HepG2 (cell line): ENCODE measurements around the gene MORN5. TPM values are rescaled to one million over a fixed set of nuclear protein-coding genes. Genes with fewer than 3 reads are reported as not detected.
A peak's percentile ranks its signal among the peaks of the same experiment; 100 is the strongest.

Source experiments
- AGO1 ChIP-seq: fragments of 200-400 bp; formaldehyde crosslinking; IDR thresholded peaks from 2 replicates; pipeline ENCODE4 v1.6.1; 2017; ENCODE audit warnings: mild to moderate bottlenecking, low read depth, low read length, moderate library complexity; ENCODE audit not compliant: poor library complexity, severe bottlenecking
- CAMTA2 ChIP-seq: sonication (generic); formaldehyde crosslinking; IDR thresholded peaks from 2 replicates; pipeline ENCODE4 v1.4.0; 2020; ENCODE audit warnings: mild to moderate bottlenecking, missing genetic modification reagents, borderline replicate concordance
- CBX5 ChIP-seq: sonication (generic); formaldehyde crosslinking; IDR thresholded peaks from 2 replicates; pipeline ENCODE4 v1.4.0; 2020; ENCODE audit warnings: missing genetic modification reagents, borderline replicate concordance
- CEBPB ChIP-seq: IDR thresholded peaks from 2 replicates; pipeline ENCODE4 v1.6.1; 2011; ENCODE audit warnings: low read depth, low read length, improper control_type of control experiment, borderline replicate concordance
- DNMT3B ChIP-seq: conservative IDR thresholded peaks from 2 replicates; pipeline ENCODE4 v1.6.1; 2016; ENCODE audit warnings: missing biosample characterization, control low read depth
- ELF3 ChIP-seq: IDR thresholded peaks from 2 replicates; pipeline ENCODE4 v1.6.1; 2016; ENCODE audit warnings: missing genetic modification reagents, missing compliant biosample characterization
- FIP1L1 ChIP-seq: fragments of 200-400 bp; formaldehyde crosslinking; IDR thresholded peaks from 2 replicates; pipeline ENCODE4 v1.6.1; 2018; ENCODE audit warnings: low read depth, mild to moderate bottlenecking, low read length, moderate library complexity, borderline replicate concordance; ENCODE audit not compliant: insufficient read depth
- HOXA5 ChIP-seq: sonication (generic); formaldehyde crosslinking; IDR thresholded peaks from 2 replicates; pipeline ENCODE4 v1.4.0; 2020; ENCODE audit warnings: missing genetic modification reagents
- MEIS2 ChIP-seq: sonication (generic); formaldehyde crosslinking; IDR thresholded peaks from 2 replicates; pipeline ENCODE4 v1.9.0; 2021; ENCODE audit warnings: mild to moderate bottlenecking, missing genetic modification reagents
- NCOA2 ChIP-seq: sonication (generic); formaldehyde crosslinking; IDR thresholded peaks from 2 replicates; pipeline ENCODE4 v1.8.0; 2022; ENCODE audit warnings: inconsistent platforms
- POLR2A ChIP-seq, 2 experiments: IDR thresholded peaks; 2 replicates each; pipeline ENCODE4 v1.6.1; 2011; ENCODE audit warnings: low read depth in 2 of 2, low read length in 2 of 2, mild to moderate bottlenecking in 1 of 2, moderate library complexity in 1 of 2; ENCODE audit not compliant: insufficient read depth in 1 of 2
- PPARG ChIP-seq: conservative IDR thresholded peaks from 2 replicates; pipeline ENCODE4 v1.6.1; 2016; ENCODE audit warnings: missing biosample characterization, missing genetic modification reagents
- SALL1 ChIP-seq: sonication (generic); formaldehyde crosslinking; IDR thresholded peaks from 2 replicates; pipeline ENCODE4 v1.8.0; 2022; ENCODE audit warnings: mild to moderate bottlenecking, missing genetic modification reagents
- U2AF1 ChIP-seq: fragments of 200-400 bp; formaldehyde crosslinking; optimal IDR thresholded peaks from 2 replicates; pipeline ENCODE3; 2017; ENCODE audit warnings: mild to moderate bottlenecking, low read depth, low read length
- YEATS2 ChIP-seq: sonication (generic); formaldehyde crosslinking; IDR thresholded peaks from 2 replicates; pipeline ENCODE4 v1.4.0; 2020; ENCODE audit warnings: missing genetic modification reagents, borderline replicate concordance
- ZKSCAN8 ChIP-seq: IDR thresholded peaks from 2 replicates; pipeline ENCODE4 v1.6.1; 2016; ENCODE audit warnings: borderline replicate concordance, missing genetic modification reagents, missing compliant biosample characterization
- ZNF34 ChIP-seq: sonication (generic); formaldehyde crosslinking; IDR thresholded peaks from 2 replicates; pipeline ENCODE4 v1.4.0; 2020; ENCODE audit warnings: mild to moderate bottlenecking, missing genetic modification reagents, borderline replicate concordance
- ZNF530 ChIP-seq: sonication (generic); formaldehyde crosslinking; IDR thresholded peaks from 2 replicates; pipeline ENCODE4 v1.5.0; 2020; ENCODE audit warnings: low read depth, mild to moderate bottlenecking, missing genetic modification reagents
- ZSCAN25 ChIP-seq: sonication (generic); formaldehyde crosslinking; IDR thresholded peaks from 2 replicates; pipeline ENCODE4 v1.8.0; 2022; ENCODE audit warnings: mild to moderate bottlenecking, missing genetic modification reagents
- polyA plus RNA-seq, 8 experiments: library from polyadenylated mRNA; depleted of rRNA in 3 of 8; stranded (reverse) in 7 of 8; unstranded in 1 of 8; fragments of >200 nt; fragmentation: Illumina TruSeq in 4 of 8; extraction: Trizol in 4 of 8; gene quantifications; 2 replicates each; pipeline versions ENCODE4 v1.2.1 to v1.2.3, GENCODE V29; 2011 to 2016; ENCODE audit warnings: low read depth in 4 of 8, missing spikeins in 1 of 8, mixed read lengths in 1 of 8; ENCODE audit not compliant: insufficient read depth in 1 of 8
- total RNA-seq, 5 experiments: library from RNA; depleted of rRNA; stranded (reverse); fragments of >200 nt; fragmentation: Illumina TruSeq; extraction: Trizol; gene quantifications; 2 replicates each; pipeline ENCODE4 v1.2.3, GENCODE V29; 2016; ENCODE audit warnings: low read depth in 1 of 5
- TF ChIP-seq, protein P1 (sequence below): conservative IDR thresholded peaks from 2 replicates; pipeline ENCODE4 v1.6.1; 2018; ENCODE audit warnings: missing genetic modification reagents
- TF ChIP-seq, protein P2 (sequence below): IDR thresholded peaks from 2 replicates; pipeline ENCODE4 v1.6.1; 2016; ENCODE audit warnings: mild to moderate bottlenecking
- TF ChIP-seq, protein P3 (sequence below): IDR thresholded peaks from 2 replicates; pipeline ENCODE4 v1.6.1; 2018; ENCODE audit warnings: missing genetic modification reagents, mild to moderate bottlenecking, missing compliant biosample characterization
- TF ChIP-seq, protein P4 (sequence below): fragments of 450-650 bp; IDR thresholded peaks from 2 replicates; pipeline ENCODE4 v1.6.1; 2017
- TF ChIP-seq, protein P5 (sequence below): sonication (generic); formaldehyde crosslinking; IDR thresholded peaks from 2 replicates; pipeline ENCODE4 v1.8.0; 2022; ENCODE audit warnings: mild to moderate bottlenecking, missing genetic modification reagents, borderline replicate concordance

Gene MORN5
- total and polyA plus RNA-seq, 2 of the 13 experiments (the other 11 are each of a cell fraction or from before 2014, with no cell fraction given) = not detected

DNA sequence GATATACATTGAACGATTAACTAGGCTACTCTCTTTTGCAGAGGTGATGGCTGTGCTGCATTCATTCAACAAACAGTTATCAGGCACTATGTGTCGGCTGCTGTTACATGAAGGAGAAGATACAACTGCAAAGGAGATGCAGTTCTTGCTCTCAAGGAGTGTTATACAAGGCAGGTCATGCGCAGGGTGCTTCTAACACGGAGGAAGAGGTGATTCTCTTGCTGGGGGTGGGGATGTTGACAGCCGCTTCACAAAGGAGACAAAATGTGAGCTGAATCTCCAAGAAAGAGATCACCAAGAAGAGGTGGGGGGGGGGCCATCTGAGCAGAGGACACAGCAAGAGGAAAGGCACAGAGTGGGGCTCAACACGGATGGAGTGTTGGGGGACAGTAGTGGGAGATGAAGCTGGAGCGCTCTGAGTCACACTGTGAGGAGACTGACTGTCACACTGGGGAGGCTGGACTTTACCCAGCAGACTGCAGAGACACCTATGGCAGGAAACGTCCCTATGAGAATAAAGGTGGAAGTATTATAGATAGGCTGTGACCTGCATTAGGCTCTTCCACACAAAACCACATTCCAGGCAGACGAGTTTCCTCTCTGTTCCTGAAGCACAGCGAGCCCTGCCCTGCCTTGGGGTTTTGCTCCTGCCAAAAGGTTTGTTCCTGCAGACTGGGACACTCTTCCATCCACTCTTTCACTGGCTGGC is 21.0 kb upstream of the MORN5 start (continued):
- TF ChIP-seq ZSCAN25 (CRISPR knock-in tag) = no peak
- TF ChIP-seq, protein P1, sequence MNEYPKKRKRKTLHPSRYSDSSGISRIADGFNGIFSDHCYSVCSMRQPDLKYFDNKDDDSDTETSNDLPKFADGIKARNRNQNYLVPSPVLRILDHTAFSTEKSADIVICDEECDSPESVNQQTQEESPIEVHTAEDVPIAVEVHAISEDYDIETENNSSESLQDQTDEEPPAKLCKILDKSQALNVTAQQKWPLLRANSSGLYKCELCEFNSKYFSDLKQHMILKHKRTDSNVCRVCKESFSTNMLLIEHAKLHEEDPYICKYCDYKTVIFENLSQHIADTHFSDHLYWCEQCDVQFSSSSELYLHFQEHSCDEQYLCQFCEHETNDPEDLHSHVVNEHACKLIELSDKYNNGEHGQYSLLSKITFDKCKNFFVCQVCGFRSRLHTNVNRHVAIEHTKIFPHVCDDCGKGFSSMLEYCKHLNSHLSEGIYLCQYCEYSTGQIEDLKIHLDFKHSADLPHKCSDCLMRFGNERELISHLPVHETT (CRISPR knock-in tag) = no peak
- no peak for TF ChIP-seq PPARG (CRISPR knock-in tag)
- peak; percentile 66 for TF ChIP-seq SALL1 (CRISPR knock-in tag)
- no peak for TF ChIP-seq YEATS2
- TF ChIP-seq U2AF1 = no peak
- no peak for TF ChIP-seq FIP1L1
- TF ChIP-seq, protein P2, sequence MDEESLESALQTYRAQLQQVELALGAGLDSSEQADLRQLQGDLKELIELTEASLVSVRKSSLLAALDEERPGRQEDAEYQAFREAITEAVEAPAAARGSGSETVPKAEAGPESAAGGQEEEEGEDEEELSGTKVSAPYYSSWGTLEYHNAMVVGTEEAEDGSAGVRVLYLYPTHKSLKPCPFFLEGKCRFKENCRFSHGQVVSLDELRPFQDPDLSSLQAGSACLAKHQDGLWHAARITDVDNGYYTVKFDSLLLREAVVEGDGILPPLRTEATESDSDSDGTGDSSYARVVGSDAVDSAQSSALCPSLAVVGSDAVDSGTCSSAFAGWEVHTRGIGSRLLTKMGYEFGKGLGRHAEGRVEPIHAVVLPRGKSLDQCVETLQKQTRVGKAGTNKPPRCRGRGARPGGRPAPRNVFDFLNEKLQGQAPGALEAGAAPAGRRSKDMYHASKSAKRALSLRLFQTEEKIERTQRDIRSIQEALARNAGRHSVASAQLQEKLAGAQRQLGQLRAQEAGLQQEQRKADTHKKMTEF = no peak
- no peak for TF ChIP-seq ZNF34 (CRISPR knock-in tag)
- TF ChIP-seq CEBPB = no peak
- TF ChIP-seq NCOA2 (CRISPR knock-in tag) = no peak
- TF ChIP-seq, protein P3, sequence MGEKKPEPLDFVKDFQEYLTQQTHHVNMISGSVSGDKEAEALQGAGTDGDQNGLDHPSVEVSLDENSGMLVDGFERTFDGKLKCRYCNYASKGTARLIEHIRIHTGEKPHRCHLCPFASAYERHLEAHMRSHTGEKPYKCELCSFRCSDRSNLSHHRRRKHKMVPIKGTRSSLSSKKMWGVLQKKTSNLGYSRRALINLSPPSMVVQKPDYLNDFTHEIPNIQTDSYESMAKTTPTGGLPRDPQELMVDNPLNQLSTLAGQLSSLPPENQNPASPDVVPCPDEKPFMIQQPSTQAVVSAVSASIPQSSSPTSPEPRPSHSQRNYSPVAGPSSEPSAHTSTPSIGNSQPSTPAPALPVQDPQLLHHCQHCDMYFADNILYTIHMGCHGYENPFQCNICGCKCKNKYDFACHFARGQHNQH (CRISPR knock-in tag) = 0 out of 2 replicates have a peak, but pooled peaks have one; percentile 37
- TF ChIP-seq ZKSCAN8 (CRISPR knock-in tag) = no peak
- TF ChIP-seq, protein P4, sequence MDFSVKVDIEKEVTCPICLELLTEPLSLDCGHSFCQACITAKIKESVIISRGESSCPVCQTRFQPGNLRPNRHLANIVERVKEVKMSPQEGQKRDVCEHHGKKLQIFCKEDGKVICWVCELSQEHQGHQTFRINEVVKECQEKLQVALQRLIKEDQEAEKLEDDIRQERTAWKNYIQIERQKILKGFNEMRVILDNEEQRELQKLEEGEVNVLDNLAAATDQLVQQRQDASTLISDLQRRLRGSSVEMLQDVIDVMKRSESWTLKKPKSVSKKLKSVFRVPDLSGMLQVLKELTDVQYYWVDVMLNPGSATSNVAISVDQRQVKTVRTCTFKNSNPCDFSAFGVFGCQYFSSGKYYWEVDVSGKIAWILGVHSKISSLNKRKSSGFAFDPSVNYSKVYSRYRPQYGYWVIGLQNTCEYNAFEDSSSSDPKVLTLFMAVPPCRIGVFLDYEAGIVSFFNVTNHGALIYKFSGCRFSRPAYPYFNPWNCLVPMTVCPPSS = no peak
- no peak for TF ChIP-seq CAMTA2 (CRISPR knock-in tag)
- no peak for TF ChIP-seq HOXA5
- TF ChIP-seq, protein P5, sequence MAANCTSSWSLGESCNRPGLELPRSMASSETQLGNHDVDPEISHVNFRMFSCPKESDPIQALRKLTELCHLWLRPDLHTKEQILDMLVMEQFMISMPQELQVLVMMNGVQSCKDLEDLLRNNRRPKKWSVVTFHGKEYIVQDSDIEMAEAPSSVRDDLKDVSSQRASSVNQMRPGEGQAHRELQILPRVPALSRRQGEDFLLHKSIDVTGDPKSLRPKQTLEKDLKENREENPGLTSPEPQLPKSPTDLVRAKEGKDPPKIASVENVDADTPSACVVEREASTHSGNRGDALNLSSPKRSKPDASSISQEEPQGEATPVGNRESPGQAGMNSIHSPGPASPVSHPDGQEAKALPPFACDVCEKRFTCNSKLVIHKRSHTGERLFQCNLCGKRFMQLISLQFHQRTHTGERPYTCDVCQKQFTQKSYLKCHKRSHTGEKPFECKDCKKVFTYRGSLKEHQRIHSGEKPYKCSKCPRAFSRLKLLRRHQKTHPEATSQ (CRISPR knock-in tag) = no peak
- TF ChIP-seq CBX5 = no peak
- no peak for TF ChIP-seq MEIS2 (CRISPR knock-in tag)
- no peak for TF ChIP-seq ZNF530 (CRISPR knock-in tag)
- TF ChIP-seq AGO1 = no peak
- TF ChIP-seq DNMT3B = no peak
- TF ChIP-seq POLR2A (IDR thresholded peaks at IDR 0.05; ENCODE audit: insufficient read depth in 1 of 2, low read depth in 2 of 2, low read length in 2 of 2) = 0 out of 4 replicates have a peak, but pooled peaks of 1 of the 2 experiments have one; percentile 33
- peak; percentile 57; the same call in 1 of the 2 replicates for TF ChIP-seq ELF3
